ENCODE measurements around the gene ARHGEF28. TPM values are rescaled to one million over a fixed set of nuclear protein-coding genes. Genes with fewer than 3 reads are reported as not detected.

Gene ARHGEF28
- total RNA-seq, 3 donors from 2014 or later (not counting 1 experiment from before 2014, with no cell fraction given), result 2.3 to 7.1 (median 5.8) TPM

DNA sequence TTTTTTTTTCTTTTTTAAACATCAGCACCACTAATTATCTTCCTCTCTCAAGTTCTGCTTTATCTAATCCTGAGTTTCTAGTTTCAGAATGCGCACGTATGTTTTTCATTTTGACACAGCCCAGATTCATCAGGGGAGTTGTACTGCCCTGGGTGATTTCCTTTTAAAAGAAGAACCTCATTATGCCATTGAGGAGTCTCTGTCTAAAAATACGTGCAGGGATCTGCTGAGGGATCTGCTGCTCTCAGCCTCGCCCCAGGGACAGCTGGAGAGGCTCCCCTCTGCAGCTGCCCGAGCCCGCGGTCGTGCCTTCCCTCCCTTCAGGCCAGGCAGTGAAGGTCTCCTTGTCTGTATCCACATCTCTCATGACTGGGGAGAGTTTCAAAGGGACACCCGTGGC lies 273.1 kb downstream of the ARHGEF28 start:
- Mint-ChIP-seq H3K27ac (no peak overlapping the region), H3K4me3 (no peak overlapping the region), H3K9me3 (no peaks in the 10 kb centered on the region), H3K36me3 (no peaks in the 10 kb centered on the region), H3K4me1 (peaks cover 0 to 5% of the 10 kb centered on the region in 2 donors), H3K27me3 (ENCODE audit: low read depth in 2 of 2) (peaks cover 0 to 14% of the 10 kb centered on the region in 2 donors)
- Histone ChIP-seq H3K4me3 (ENCODE audit: low read length) (no peak overlapping the region), H3K36me3 (ENCODE audit: control insufficient read depth, insufficient read depth, low read length) (no peaks in the 10 kb centered on the region), H3K4me1 (ENCODE audit: control insufficient read depth, insufficient read depth, low read length) (no peaks in the 10 kb centered on the region), H3K27ac (ENCODE audit: low read length) (no peak overlapping the region), H3K27me3 (ENCODE audit: control insufficient read depth, insufficient read depth, low read length) (no peaks in the 10 kb centered on the region), H3K9me3 (ENCODE audit: control insufficient read depth, insufficient read depth, low read length) (no peaks in the 10 kb centered on the region)
- TF ChIP-seq CTCF (IDR thresholded peaks at IDR 0.05), result no peak
- intact Hi-C loops (cut with micrococcal nuclease), result no loop called here
- 51% methylated on average over 9 of the region's 9 CpGs for WGBS (ENCODE audit: insufficient coverage)
- ATAC-seq, result no peak
- no peak for DNase-seq

DNA sequence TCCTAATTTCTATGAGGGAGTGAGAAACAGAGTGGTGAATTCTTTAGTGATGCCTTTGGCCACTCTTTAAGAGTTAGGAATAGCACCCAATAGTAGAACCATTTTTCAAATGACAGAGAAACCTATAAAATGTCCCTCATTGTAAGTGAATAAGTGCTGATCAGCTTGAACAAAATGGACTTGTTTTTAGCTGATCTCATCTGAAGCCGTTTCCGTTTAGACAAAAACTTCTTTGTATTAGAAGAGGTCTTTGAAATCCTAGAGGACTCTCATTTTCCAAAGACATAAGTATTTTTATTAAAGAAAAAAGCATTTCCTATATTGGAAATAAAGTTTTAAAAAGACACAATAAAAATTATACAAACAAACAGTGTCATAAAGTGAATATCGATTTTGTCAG lies 273.9 kb downstream of the ARHGEF28 start:
- Mint-ChIP-seq H3K27me3 (ENCODE audit: low read depth in 2 of 2) (peaks cover 0 to 11% of the 10 kb centered on the region in 2 donors), H3K9me3 (no peaks in the 10 kb centered on the region), H3K4me1 (peaks cover 0 to 5% of the 10 kb centered on the region in 2 donors), H3K4me3 (no peak overlapping the region), H3K27ac (no peak overlapping the region), H3K36me3 (no peaks in the 10 kb centered on the region)
- 94% methylated on average over 3 of the region's 3 CpGs for WGBS (ENCODE audit: insufficient coverage)
- no peak for ATAC-seq
- DNase-seq, result no peak
- Histone ChIP-seq H3K4me3 (ENCODE audit: low read length) (no peak overlapping the region), H3K36me3 (ENCODE audit: control insufficient read depth, insufficient read depth, low read length) (no peaks in the 10 kb centered on the region), H3K27me3 (ENCODE audit: control insufficient read depth, insufficient read depth, low read length) (no peaks in the 10 kb centered on the region), H3K9me3 (ENCODE audit: control insufficient read depth, insufficient read depth, low read length) (no peaks in the 10 kb centered on the region), H3K27ac (ENCODE audit: low read length) (no peak overlapping the region), H3K4me1 (ENCODE audit: control insufficient read depth, insufficient read depth, low read length) (no peaks in the 10 kb centered on the region)
- intact Hi-C loops (cut with micrococcal nuclease), result loop anchor here (10.0 kb wide), 2 partner anchors 1015 to 1365 kb away; no protein-coding TSS in a partner anchor
- TF ChIP-seq CTCF (IDR thresholded peaks at IDR 0.05), result no peak

DNA sequence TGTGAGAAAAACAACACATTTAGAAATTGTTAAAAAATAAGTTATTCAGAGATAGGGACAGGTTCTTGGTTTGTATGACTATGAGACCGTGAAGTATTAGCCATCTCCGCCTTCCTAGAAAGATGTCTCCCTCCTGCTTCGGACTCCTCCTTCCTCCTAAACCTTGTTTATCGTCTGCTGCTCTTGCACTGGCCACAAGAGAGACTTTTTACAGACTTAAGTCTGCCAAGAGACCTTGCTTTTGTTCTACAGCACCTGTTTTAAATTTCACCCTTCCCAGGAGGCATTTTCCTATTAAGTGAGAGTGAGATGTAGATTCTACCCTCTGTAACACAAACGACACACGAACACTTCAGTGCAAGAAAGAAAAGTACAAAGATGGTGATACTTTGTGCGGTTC lies 274.6 kb downstream of the ARHGEF28 start:
- Histone ChIP-seq H3K4me1 (ENCODE audit: control insufficient read depth, insufficient read depth, low read length) (no peaks in the 10 kb centered on the region), H3K9me3 (ENCODE audit: control insufficient read depth, insufficient read depth, low read length) (no peaks in the 10 kb centered on the region), H3K27me3 (ENCODE audit: control insufficient read depth, insufficient read depth, low read length) (no peaks in the 10 kb centered on the region), H3K4me3 (ENCODE audit: low read length) (no peak overlapping the region), H3K27ac (ENCODE audit: low read length) (no peak overlapping the region), H3K36me3 (ENCODE audit: control insufficient read depth, insufficient read depth, low read length) (no peaks in the 10 kb centered on the region)
- ATAC-seq (no peak), DNase-seq (no peak)
- no peaks in the 10 kb centered on the region for H3K36me3 Mint-ChIP-seq
- WGBS (ENCODE audit: insufficient coverage), result 92% methylated on average over 5 of the region's 7 CpGs
- no peaks in the 10 kb centered on the region for H3K4me1 Mint-ChIP-seq
- intact Hi-C loops (cut with micrococcal nuclease), result loop anchor here (10.0 kb wide), 2 partner anchors 1014 to 1364 kb away; no protein-coding TSS in a partner anchor
- no peak for TF ChIP-seq CTCF (IDR thresholded peaks at IDR 0.05)
- no peak overlapping the region for H3K27ac Mint-ChIP-seq
- no peak overlapping the region for H3K4me3 Mint-ChIP-seq
- H3K27me3 Mint-ChIP-seq (ENCODE audit: low read depth in 2 of 2), result peaks cover 0 to 6% of the 10 kb centered on the region in 2 donors
- H3K9me3 Mint-ChIP-seq, result no peaks in the 10 kb centered on the region

GRCh38 chr5:73901043-73901442 lies 275.0 kb downstream of the ARHGEF28 start:
- no peaks in the 10 kb centered on the region for H3K4me1 Mint-ChIP-seq
- no peaks in the 10 kb centered on the region for H3K36me3 ChIP-seq (ENCODE audit: control insufficient read depth, insufficient read depth, low read length)
- H3K27ac Mint-ChIP-seq, result no peak overlapping the region
- H3K9me3 ChIP-seq (ENCODE audit: control insufficient read depth, insufficient read depth, low read length), result no peaks in the 10 kb centered on the region
- H3K27ac ChIP-seq (ENCODE audit: low read length), result no peak overlapping the region
- 93% methylated on average over 12 of the region's 13 CpGs for WGBS (ENCODE audit: insufficient coverage)
- intact Hi-C loops (cut with micrococcal nuclease), result loop anchor here (10.0 kb wide), 2 partner anchors 1014 to 1364 kb away; no protein-coding TSS in a partner anchor
- no peaks in the 10 kb centered on the region for H3K36me3 Mint-ChIP-seq
- no peaks in the 10 kb centered on the region for H3K9me3 Mint-ChIP-seq
- no peaks in the 10 kb centered on the region for H3K4me1 ChIP-seq (ENCODE audit: control insufficient read depth, insufficient read depth, low read length)
- ATAC-seq (no peak), DNase-seq (no peak)
- H3K4me3 Mint-ChIP-seq, result no peak overlapping the region
- no peaks in the 10 kb centered on the region for H3K27me3 ChIP-seq (ENCODE audit: control insufficient read depth, insufficient read depth, low read length)
- peaks cover 0 to 6% of the 10 kb centered on the region in 2 donors for H3K27me3 Mint-ChIP-seq (ENCODE audit: low read depth in 2 of 2)
- no peak overlapping the region for H3K4me3 ChIP-seq (ENCODE audit: low read length)
- TF ChIP-seq CTCF (IDR thresholded peaks at IDR 0.05), result no peak
